Vagina (tissue), 2 donors: ENCODE data around the gene GGCX.

Source experiments
- POLR2A ChIP-seq, 2 donors: fragments of 450-650 bp; IDR thresholded peaks; one replicate each; pipeline ENCODE4 v1.6.1; 2017; ENCODE audit warnings: antibody characterized with exemption in 2 of 2, mild to moderate bottlenecking in 2 of 2, moderate library complexity in 2 of 2
- TF ChIP-seq, protein P1 (sequence below), 3 experiments: fragments of 450-650 bp in 2 of 3; fragments of 200-600 bp in 1 of 3; sonication (generic) in 1 of 3; IDR thresholded peaks; one replicate each; pipeline ENCODE4 v1.5.1; 2017 to 2019; ENCODE audit warnings: antibody characterized with exemption in 3 of 3, mild to moderate bottlenecking in 2 of 3, moderate library complexity in 2 of 3

DNA sequence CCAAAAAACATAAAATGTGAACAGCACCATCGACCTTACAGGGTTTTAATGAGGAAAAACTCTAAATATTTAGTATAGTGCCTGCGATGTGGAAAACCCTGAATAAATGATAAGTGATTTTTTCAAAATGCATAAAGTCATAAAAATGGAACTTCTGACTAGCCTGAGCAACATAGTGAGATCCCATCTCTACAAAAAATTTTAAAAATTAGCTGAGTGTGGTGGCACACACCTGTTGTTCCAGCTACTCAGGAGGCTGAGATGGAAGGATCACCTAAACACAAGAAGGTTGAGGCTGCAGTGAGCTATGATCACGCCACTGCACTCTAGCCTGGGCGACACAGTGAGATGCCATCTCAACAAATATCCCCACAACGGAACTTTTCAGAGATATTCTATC, 4.2 kb downstream of the GGCX start:
- TF ChIP-seq, protein P1, sequence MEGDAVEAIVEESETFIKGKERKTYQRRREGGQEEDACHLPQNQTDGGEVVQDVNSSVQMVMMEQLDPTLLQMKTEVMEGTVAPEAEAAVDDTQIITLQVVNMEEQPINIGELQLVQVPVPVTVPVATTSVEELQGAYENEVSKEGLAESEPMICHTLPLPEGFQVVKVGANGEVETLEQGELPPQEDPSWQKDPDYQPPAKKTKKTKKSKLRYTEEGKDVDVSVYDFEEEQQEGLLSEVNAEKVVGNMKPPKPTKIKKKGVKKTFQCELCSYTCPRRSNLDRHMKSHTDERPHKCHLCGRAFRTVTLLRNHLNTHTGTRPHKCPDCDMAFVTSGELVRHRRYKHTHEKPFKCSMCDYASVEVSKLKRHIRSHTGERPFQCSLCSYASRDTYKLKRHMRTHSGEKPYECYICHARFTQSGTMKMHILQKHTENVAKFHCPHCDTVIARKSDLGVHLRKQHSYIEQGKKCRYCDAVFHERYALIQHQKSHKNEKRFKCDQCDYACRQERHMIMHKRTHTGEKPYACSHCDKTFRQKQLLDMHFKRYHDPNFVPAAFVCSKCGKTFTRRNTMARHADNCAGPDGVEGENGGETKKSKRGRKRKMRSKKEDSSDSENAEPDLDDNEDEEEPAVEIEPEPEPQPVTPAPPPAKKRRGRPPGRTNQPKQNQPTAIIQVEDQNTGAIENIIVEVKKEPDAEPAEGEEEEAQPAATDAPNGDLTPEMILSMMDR (IDR thresholded peaks at IDR 0.05), result no peak
- TF ChIP-seq POLR2A (IDR thresholded peaks at IDR 0.05), result no peak
